ENCODE data around the gene PRR12.

Gene PRR12

GRCh38 chr19:49580264-49581006 is 10.5 kb upstream of the PRR12 start, which contains the start of gene NOSIP (continued):
- TF ChIP-seq, protein P1, sequence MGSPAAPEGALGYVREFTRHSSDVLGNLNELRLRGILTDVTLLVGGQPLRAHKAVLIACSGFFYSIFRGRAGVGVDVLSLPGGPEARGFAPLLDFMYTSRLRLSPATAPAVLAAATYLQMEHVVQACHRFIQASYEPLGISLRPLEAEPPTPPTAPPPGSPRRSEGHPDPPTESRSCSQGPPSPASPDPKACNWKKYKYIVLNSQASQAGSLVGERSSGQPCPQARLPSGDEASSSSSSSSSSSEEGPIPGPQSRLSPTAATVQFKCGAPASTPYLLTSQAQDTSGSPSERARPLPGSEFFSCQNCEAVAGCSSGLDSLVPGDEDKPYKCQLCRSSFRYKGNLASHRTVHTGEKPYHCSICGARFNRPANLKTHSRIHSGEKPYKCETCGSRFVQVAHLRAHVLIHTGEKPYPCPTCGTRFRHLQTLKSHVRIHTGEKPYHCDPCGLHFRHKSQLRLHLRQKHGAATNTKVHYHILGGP (tag by site-specific recombination; IDR thresholded peaks at IDR 0.05), result no peak
- TF ChIP-seq ZNF354C (tag by site-specific recombination; IDR thresholded peaks at IDR 0.05; ENCODE audit: borderline replicate concordance, low read depth) (no peak), ZNF843 (tag by site-specific recombination; IDR thresholded peaks at IDR 0.05) (no peak; the same call in none of the 2 replicates), ZSCAN23 (tag by site-specific recombination; IDR thresholded peaks at IDR 0.05) (no peak), ZNF510 (tag by site-specific recombination; IDR thresholded peaks at IDR 0.05; ENCODE audit: insufficient replicate concordance) (no peak), PATZ1 (tag by site-specific recombination; IDR thresholded peaks at IDR 0.05) (peak; percentile 60; the same call in 1 of the 2 replicates), ZNF280C (tag by site-specific recombination; IDR thresholded peaks at IDR 0.05) (no peak), KLF10 (tag by site-specific recombination; IDR thresholded peaks at IDR 0.05) (peak; percentile 70; the same call in 1 of the 2 replicates), ZNF621 (tag by site-specific recombination; IDR thresholded peaks at IDR 0.05) (no peak), ZBTB6 (tag by site-specific recombination; IDR thresholded peaks at IDR 0.05) (peak; percentile 65; the same call in 1 of the 2 replicates), ZNF239 (tag by site-specific recombination; IDR thresholded peaks at IDR 0.05) (no peak), REPIN1 (tag by site-specific recombination; IDR thresholded peaks at IDR 0.05; ENCODE audit: low read depth) (no peak; the same call in 1 of the 2 replicates), KLF1 (tag by site-specific recombination; IDR thresholded peaks at IDR 0.05) (peak; percentile 55), ZNF157 (tag by site-specific recombination; IDR thresholded peaks at IDR 0.05) (no peak), SCRT1 (tag by site-specific recombination; IDR thresholded peaks at IDR 0.05; ENCODE audit: borderline replicate concordance) (no peak), SALL2 (tag by site-specific recombination; IDR thresholded peaks at IDR 0.05; ENCODE audit: borderline replicate concordance) (0 out of 2 replicates have a peak, but pooled peaks have one; percentile 47), TRIM28 (IDR thresholded peaks at IDR 0.05; ENCODE audit: borderline replicate concordance, low read length) (0 out of 2 replicates have a peak, but pooled peaks have one; percentile 44), ZFP3 (tag by site-specific recombination; IDR thresholded peaks at IDR 0.05; ENCODE audit: low read depth) (no peak), ZNF549 (tag by site-specific recombination; IDR thresholded peaks at IDR 0.05) (no peak), ZNF585B (tag by site-specific recombination; IDR thresholded peaks at IDR 0.05) (no peak), BCL11B (tag by site-specific recombination; IDR thresholded peaks at IDR 0.05; ENCODE audit: low read depth) (no peak)
- TF ChIP-seq, protein P2, sequence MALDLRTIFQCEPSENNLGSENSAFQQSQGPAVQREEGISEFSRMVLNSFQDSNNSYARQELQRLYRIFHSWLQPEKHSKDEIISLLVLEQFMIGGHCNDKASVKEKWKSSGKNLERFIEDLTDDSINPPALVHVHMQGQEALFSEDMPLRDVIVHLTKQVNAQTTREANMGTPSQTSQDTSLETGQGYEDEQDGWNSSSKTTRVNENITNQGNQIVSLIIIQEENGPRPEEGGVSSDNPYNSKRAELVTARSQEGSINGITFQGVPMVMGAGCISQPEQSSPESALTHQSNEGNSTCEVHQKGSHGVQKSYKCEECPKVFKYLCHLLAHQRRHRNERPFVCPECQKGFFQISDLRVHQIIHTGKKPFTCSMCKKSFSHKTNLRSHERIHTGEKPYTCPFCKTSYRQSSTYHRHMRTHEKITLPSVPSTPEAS (tag by site-specific recombination; IDR thresholded peaks at IDR 0.05), result no peak; the same call in 1 of the 2 replicates
- TF ChIP-seq, protein P3, sequence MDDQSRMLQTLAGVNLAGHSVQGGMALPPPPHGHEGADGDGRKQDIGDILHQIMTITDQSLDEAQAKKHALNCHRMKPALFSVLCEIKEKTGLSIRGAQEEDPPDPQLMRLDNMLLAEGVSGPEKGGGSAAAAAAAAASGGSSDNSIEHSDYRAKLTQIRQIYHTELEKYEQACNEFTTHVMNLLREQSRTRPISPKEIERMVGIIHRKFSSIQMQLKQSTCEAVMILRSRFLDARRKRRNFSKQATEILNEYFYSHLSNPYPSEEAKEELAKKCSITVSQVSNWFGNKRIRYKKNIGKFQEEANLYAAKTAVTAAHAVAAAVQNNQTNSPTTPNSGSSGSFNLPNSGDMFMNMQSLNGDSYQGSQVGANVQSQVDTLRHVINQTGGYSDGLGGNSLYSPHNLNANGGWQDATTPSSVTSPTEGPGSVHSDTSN (CRISPR knock-in tag; IDR thresholded peaks at IDR 0.05), result no peak
- TF ChIP-seq, protein P4, sequence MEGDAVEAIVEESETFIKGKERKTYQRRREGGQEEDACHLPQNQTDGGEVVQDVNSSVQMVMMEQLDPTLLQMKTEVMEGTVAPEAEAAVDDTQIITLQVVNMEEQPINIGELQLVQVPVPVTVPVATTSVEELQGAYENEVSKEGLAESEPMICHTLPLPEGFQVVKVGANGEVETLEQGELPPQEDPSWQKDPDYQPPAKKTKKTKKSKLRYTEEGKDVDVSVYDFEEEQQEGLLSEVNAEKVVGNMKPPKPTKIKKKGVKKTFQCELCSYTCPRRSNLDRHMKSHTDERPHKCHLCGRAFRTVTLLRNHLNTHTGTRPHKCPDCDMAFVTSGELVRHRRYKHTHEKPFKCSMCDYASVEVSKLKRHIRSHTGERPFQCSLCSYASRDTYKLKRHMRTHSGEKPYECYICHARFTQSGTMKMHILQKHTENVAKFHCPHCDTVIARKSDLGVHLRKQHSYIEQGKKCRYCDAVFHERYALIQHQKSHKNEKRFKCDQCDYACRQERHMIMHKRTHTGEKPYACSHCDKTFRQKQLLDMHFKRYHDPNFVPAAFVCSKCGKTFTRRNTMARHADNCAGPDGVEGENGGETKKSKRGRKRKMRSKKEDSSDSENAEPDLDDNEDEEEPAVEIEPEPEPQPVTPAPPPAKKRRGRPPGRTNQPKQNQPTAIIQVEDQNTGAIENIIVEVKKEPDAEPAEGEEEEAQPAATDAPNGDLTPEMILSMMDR (tag by site-specific recombination; IDR thresholded peaks at IDR 0.05), result no peak
- TF ChIP-seq, protein P5, sequence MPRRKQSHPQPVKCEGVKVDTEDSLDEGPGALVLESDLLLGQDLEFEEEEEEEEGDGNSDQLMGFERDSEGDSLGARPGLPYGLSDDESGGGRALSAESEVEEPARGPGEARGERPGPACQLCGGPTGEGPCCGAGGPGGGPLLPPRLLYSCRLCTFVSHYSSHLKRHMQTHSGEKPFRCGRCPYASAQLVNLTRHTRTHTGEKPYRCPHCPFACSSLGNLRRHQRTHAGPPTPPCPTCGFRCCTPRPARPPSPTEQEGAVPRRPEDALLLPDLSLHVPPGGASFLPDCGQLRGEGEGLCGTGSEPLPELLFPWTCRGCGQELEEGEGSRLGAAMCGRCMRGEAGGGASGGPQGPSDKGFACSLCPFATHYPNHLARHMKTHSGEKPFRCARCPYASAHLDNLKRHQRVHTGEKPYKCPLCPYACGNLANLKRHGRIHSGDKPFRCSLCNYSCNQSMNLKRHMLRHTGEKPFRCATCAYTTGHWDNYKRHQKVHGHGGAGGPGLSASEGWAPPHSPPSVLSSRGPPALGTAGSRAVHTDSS (tag by site-specific recombination; IDR thresholded peaks at IDR 0.05), result peak; percentile 33; the same call in 1 of the 2 replicates

Measured in HEK293 (cell line).